NCI-H187 treated with DMSO at 0.1 percent for 48 hours (cell line): ENCODE data around the gene NKTR.

Experiments used
- DNase-seq: peaks from one replicate; lab custom pipeline; 2025; lab: John Stamatoyannopoulos, UW

The NKTR gene

GRCh38 chr3:42651248-42652091, 51.0 kb downstream of the NKTR start:
- no peak for DNase-seq

GRCh38 chr3:42652251-42652610, 51.7 kb downstream of the NKTR start:
- DNase-seq: no peak

- DNase-seq: no peak
Observed at GRCh38 chr3:42652611-42653302, 52.3 kb downstream of the NKTR start.

- DNase-seq: no peak
Observed at GRCh38 chr3:42653303-42653559, 52.7 kb downstream of the NKTR start.

- DNase-seq: no peak
Observed at GRCh38 chr3:42653560-42654330, 53.3 kb downstream of the NKTR start, which contains the start of gene ZBTB47. ZBTB47 (plus strand) TSS chr3:42653697; CDS start chr3:42658356, 4,659 bp downstream.

GRCh38 chr3:42654331-42655201, 54.1 kb downstream of the NKTR start:
- no peak for DNase-seq

GRCh38 chr3:42655331-42655888, 54.9 kb downstream of the NKTR start:
- no peak for DNase-seq

- DNase-seq: no peak
Observed at GRCh38 chr3:42655980-42656679, 55.6 kb downstream of the NKTR start.

- no peak for DNase-seq
Observed at GRCh38 chr3:42656680-42657610, 56.5 kb downstream of the NKTR start.

GRCh38 chr3:42657675-42658074, 57.2 kb downstream of the NKTR start:
- no peak for DNase-seq

- no peak for DNase-seq
Observed at GRCh38 chr3:42658091-42658770, 57.7 kb downstream of the NKTR start.

GRCh38 chr3:42658771-42659390, 58.4 kb downstream of the NKTR start:
- no peak for DNase-seq

- no peak for DNase-seq
Observed at GRCh38 chr3:42659451-42660130, 59.1 kb downstream of the NKTR start.

- DNase-seq: no peak
Observed at GRCh38 chr3:42660131-42660715, 59.7 kb downstream of the NKTR start.

GRCh38 chr3:42660898-42661297, 60.4 kb downstream of the NKTR start:
- DNase-seq: no peak

GRCh38 chr3:42661593-42662022, 61.1 kb downstream of the NKTR start:
- no peak for DNase-seq

- no peak for DNase-seq
Observed at GRCh38 chr3:42662037-42662812, 61.7 kb downstream of the NKTR start.
